NCI-H2081 treated with DMSO at 0.1 percent for 48 hours (cell line): ENCODE results near the gene DUS4L.
"Not testable (repeated sequence)": the region's sequence is repeated elsewhere in the genome, so short reads cannot be mapped to it uniquely, and the experiment has no call there.

Source experiments
- DNase-seq: peaks from one replicate; lab custom pipeline; 2025; lab: John Stamatoyannopoulos, UW

Gene DUS4L, protein sequence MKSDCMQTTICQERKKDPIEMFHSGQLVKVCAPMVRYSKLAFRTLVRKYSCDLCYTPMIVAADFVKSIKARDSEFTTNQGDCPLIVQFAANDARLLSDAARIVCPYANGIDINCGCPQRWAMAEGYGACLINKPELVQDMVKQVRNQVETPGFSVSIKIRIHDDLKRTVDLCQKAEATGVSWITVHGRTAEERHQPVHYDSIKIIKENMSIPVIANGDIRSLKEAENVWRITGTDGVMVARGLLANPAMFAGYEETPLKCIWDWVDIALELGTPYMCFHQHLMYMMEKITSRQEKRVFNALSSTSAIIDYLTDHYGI

DNA sequence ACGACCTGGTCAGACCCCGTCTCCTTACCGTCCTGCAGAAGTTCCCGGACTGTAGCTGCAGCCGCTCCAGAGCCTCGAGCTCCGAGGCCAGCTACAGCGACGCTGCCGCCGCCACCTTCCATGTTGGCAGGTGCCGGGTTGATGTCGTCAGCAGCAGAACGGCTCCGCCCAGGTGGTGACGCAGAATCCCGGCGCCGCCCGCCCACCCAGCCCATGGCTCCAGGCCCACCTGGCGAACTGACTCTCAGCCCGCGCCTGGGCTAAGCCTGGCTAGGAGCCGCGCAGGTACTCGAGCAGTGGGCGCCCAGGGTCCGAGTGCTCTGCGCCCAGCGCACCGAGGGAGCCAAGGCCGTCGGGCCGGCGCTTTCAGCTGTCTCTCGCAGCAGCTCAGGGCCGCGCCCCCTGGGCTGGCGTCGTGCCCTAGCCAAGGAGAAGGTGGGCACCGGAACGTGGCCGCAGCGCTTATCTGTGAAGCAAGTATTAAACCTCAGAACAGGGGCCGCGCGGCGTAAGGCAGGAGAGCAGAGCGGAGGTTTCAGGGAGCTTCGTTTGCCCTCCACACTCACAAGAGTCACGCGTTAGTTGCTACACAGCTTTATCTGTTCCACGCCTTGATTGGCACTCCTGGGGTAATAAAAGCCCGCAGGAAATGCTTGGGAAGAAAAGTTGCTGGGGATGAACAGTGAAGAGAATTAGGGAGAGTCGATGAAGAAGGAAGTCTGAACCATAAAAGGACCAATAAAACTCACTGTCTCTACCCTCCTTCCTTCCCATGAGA is at the start of gene DUS4L, which contains the start of gene COG5:
TSS of gene DUS4L (plus strand) at position 197 of the 778 bp plus-strand sequence. CDS start 3,100 bp downstream, outside the sequence.
TSS of gene COG5 (minus strand) at position 146 of the 778 bp plus-strand sequence. CDS start at position 122, 24 bp downstream.
- peak; percentile 36 for DNase-seq

DNA sequence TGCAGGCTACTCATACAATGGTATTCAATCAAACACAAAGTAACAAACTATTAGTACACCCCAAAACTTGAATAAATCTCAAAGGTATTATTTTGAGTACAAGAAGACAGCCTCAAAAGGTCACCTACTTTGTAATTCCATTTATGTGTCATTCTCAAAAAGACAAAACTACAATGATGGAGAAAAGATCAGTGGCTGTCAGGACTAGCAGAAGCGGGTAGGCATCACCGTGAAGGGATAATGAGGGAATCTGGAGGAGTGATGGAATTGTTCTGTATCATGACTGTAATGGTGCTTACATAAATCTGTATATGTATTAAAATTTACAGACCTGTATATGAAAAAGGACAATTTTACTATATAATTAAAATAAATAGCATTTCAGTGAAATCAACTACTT is 37.1 kb upstream of the DUS4L start:
- DNase-seq: no peak

DNA sequence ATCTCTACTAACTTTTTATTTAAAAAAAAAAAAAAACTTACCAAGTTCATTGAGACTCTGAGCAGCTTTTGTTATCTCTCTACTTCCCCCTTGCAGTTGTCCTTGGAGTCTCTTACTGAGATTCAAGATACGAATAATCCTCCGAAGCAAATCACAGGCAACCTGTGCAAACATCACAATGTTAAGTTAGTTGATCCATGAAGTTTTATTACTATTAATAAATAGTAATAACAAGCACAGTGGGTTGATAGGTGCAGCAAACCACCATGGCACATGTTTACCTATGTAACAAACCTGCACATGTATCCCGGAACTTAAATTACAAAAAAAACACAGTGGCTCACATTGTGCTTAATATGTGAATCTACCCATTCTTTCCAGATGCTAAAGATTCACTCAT is 36.6 kb upstream of the DUS4L start:
- no peak for DNase-seq

DNA sequence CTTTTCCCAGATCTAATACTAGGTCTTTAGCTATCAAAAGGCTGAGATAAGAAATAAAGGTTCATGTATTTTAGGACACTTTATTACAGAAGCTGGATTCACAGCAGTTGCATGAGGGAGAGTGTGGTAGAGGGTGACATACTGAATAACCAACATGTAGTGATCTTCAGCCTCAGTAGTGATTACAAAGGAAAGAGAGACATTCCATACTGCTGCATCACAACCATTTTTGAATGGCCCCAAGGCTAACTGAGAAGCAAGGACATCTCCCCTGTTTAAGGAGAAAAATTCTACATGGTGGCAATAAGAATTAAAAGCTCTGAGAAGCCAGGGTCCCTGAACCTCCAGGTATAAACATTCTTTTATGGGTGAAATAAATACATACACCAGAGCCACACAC is 35.3 kb upstream of the DUS4L start:
- DNase-seq: no peak

DNA sequence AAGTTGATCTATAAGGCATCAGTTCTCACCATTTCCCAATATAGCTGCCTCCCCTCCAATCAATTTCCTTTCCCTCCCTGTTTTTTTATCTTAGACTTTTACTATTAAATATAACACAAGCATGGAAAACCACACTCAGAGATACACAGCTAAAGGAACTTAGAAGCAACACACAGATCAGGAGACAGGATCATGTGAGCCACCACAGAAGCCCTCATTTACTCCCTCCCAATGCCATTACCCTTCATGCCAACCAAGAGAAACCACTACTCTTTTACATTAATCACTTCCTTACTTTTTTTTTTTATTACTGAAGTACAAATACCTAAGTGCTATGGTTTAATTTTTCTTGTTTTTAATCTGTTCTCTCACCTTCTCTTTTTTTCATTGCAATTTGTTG is 33.0 kb upstream of the DUS4L start:
- DNase-seq: no peak

DNA sequence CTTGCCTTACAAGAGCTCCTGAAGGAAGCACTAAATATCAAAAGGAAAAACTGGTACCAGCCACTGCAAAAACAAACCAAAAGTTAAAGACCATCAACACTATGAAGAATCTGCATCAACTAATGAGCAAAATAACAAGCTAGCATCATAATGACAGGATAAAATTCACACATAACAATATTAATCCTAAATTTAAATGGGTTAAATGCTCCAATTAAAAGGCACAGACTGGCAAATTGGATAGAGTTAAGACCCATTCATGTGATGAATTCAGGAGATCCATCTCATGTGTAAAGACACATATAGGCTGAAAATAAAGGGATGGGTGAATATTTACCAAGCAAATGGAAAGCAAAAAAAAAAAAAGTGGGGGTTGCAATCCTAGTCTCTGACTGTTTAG is 29.6 kb upstream of the DUS4L start:
- DNase-seq: no peak

DNA sequence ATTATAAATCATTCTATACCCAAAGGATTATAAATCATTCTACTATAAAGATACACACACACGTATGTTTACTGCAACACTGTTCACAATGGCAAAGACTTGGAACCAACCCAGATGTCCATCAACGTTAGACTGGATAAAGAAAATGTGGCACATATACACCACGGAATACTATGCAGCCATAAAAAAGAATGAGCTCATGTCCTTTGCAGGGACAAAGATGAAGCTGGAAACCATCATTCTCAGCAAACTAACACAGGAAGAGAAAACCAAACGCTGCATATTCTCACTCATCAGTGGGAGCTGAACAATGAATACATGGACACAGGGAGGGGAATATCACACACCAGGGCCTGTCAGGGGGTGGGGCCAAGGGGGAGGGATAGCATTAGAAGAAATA is 26.5 kb upstream of the DUS4L start:
- not testable (repeated sequence) for DNase-seq

DNA sequence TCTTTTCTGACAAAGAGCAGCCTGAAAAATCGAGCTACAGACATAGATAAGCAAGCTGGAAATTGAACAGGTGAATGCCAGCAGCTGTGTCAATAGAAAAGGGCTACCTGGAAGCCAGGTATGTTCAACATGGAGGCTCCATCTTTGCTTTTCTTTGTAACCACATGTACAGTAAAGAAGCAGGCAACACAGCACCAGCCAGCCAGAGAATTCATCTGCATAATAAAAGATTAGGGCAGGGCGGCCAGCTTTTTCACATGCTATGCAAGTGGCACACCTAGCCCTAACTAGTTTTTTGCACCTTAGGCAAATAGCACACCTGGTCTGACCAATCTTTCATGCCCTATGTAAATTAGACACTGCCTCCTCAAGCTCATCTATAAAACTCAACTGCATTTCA is 25.8 kb upstream of the DUS4L start:
- peak; percentile 88 for DNase-seq

DNA sequence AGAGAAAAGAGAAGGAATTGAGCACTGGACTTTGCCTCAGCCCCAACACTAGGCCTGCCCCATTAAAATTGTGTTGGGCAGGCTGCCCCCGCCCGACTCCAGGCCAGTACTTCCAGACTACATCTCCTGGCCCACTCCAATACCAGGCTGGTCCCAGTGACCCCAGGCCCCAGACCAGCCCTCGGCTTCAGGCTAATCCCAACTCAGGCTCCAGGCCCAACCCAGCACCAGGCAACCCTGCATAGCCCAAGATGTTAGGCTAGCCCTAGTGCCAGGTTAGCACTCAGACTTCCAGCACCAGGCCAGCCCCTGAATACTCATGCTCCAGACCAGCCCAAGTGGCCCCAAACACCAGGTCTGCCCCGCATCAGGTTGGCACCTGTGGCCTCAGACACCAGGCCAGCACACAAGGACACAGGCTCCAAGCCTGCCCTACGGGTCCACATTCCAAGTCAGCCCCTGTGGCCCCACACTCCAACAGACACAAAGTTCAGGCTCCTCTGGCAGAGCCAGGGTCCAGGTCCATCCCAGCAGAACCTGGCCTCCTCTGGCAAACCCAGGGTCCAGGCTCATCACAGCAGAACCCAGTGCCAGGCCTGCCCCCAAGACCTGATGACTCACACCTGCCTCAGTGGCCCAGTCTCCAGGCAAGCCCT is 20.3 kb upstream of the DUS4L start:
- DNase-seq: no peak

DNA sequence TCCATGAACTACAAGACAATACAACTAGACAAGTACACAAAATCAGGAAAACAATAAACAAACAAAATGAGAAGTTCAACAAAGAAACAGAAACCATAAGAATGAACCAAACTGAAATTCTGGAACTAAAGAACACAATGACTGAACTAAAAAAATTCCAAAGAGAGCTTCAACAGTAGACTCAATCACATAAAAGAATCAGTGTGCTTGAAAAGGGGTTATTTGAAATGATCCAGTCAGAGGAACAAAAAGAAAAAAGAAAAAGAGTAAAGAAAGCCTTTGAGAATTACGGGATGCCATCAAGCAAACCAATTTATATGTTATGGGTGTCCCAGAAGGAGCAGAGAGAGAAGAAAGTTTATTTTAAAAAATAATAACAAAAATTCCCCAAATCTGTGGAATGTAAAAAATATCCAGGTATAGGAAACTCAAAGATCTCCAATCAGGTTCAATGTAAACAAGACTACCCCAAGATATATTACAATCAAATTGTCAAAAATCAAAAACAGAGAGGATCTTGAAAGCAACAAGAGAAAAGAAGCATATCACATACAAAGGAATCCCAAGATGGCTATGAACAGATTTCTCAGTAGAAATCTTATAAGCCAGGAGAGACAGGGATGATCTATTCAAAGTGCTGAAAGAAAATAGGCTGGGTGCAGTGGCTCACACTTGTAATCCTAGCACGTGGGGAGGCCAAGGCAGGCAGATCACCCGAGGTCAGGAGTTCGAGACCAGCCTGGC is 18.8 kb upstream of the DUS4L start:
- no peak for DNase-seq

DNA sequence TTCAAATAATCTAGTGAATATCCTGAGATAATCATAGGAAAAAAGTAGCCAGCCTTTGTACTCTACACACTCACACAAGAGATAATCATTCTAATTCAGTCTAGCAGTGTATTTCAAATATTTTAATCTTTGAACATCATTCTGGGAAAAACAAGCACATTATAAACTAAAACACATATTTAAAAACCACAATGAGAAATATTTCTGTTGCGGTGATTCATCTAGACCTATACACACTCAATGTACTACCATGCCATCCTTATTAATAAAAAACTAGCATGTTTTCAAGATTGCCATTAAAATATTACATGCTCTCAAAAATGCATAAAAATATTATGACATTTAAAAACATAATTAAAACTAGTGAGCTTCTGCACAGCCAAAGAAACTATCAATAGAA is 11.8 kb upstream of the DUS4L start:
- no peak for DNase-seq

DNA sequence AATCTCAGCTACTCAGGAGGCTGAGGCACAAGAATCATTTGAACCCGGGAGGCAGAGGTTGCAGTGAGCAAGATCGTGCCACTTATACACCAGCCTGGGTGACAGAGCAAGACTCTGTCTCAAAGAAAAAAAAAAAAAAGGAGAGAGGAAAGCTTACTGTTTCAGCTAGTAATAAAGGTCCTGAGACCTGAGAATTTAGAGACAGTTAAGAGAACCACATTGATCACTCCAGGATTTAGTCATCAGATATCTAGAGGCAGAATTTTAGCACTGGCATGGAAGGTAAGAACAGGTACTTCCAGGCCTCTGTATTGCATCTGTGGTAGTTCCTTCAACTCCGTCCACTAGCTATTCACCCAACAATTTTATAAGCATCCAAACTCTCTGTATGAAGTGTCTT is 7.9 kb upstream of the DUS4L start:
- no peak for DNase-seq

DNA sequence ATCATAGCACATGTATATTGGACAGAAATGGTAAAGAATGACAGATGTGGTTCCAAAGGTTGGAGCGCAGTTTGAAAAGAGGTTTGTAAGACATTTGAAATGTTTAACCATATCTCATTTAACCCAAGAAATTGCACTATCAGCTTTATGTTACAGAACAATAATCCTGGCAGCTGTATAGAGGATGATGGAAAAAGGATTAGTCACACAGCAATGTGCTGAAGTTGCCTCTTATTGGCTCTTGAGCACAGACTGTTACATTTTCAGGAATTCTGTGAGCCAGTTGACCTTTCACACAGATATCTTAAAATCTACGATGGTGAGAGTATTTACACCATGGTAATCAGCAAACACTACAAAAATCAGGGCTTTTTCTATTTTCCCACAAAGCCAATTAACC is 3.9 kb upstream of the DUS4L start:
- DNase-seq: no peak

DNA sequence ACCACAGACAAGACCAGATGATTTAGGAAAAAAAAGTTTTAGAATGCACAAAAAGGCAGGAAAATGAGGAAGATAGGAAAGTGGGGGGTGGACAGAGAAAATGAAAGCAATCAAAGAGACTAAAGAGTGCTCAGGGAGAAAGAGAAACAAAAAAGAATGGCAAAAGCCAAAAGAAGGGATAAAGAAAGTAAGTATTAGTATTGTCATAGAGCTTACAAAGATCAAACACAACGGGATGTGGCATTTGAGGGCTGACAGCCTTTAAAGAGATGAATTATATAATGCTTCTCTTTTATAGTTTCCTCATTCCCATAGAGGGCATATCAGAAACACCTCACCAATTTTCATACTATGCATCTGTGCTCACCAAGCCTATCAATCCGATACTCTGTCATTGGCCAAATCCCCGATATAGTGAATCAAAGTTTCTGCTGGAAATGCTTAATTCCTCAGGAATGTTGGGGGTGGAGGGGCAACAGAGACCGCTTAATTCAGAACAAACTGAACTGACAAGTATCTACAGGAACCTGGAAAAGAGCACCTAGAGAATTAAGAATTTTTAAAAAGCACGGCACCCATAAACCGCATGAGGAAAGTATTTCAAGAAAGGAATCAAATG is 2.8 kb upstream of the DUS4L start:
- no peak for DNase-seq

DNA sequence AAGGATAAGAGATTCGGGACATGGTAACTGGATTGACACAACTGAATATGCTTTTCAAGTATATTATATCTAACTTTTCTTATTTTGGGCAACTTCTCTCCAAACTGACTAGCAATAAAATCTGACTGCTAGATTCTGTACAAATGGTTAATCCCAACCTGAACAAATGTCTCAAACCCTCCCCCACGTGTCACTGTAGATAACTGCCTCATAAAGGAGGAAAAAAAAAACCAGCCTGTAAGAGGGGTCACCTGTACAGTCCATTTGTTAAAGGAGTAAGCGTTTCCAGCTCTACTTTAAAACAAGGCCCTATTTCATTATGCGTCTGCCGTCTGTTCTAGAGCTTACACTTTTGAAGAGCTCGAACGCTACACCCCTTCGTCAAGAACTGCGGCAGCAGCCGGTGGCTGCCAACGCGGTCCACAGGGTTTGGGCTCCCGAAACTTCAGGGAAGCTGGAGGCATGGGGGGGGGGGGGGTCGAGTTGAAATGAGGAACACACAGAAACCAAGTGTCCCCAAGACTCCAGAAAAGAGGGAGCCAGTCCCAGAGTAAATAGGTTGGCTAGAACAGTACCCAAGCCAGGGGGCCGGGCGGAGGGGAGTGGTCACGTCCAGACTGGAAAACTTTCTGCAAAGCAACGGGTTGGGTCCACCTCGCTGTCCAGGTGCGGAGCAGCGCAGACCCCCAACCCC is 543 bp upstream of the DUS4L start:
- DNase-seq: no peak

DNA sequence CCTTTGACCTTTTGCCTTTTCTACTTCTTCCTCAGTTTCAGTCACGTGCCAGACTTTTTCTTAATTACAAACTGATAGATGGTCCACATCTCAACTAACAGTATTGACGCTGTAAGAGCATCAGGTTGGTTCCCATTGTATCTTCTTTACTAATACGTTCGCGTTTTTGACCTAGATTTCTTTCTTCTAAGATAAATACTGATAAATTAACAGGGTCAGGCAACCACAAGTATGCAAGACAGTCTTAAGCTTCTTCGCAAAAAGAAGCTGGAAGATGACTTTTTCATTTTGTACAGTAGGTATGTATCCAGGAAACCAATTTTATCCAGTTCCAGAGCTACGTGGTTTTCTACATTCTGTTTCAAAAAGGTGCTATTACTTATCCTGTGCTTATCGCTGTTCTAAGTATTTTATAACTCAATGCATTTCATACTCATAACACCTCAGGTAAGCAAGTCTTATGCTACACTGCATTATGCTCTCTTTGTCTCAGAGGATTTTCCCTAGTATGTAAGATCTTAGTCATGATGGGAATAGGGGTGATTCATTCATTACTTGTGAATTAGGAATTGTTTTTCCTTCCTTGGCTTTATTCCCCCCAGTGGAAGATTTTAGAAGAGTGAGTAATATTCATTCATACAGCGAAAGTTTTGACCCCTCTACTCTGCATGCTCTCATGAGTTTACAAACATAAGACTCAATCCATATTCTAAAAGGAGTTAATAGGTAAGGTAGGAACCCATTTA is 955 bp downstream of the DUS4L start:
- no peak for DNase-seq

DNA sequence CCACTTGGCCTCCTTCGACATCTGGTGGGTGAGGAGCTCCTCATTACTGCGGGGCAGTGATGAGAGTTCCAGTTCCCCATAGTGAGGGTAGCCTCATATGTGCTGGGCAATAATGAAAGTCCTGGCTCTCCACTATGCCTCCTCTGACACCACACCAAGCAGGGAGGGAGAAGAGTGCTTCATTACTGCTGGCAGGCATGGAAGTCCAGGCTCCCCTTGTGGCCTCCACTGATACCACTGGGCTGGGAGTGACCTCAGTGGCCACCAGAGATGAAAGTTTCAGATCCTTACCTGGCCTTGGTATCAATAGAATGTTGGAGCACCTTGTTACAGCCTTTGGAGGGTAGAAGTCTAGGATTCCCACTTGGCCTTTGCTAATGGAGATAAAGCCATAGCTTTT is 6.5 kb downstream of the DUS4L start:
- DNase-seq: no peak

DNA sequence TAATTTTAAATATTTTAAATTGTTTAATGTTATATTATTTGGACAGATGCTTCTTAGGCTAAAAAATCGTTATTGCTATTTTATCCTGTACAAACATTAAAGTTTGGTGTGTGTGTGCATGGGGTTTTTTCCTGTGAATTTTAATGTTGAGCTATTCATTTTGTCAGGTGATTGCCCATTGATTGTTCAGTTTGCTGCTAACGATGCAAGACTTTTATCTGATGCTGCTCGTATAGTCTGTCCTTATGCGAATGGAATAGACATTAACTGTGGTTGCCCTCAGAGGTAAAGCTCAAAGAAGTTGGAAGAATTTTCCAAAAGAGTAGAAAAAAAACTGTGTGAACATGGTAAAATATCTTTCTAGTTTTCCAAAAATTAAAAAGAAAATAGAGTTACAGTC is 9.8 kb downstream of the DUS4L start:
- no peak for DNase-seq

DNA sequence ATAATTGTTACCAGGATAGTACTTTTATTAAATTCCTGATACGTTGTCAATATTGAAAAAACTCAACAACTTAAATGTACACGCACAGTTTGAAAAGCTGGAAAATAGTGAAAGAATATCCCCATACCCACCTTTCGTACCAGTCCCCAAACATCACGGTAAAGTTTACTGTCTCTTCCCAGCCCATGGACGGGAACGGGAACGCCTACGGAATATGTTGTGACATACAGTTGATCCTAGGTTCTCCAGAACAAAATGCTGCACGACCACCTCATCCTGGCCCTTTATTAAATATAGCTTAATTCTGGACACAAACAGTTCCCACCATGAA is 15.7 kb downstream of the DUS4L start:
- no peak for DNase-seq

DNA sequence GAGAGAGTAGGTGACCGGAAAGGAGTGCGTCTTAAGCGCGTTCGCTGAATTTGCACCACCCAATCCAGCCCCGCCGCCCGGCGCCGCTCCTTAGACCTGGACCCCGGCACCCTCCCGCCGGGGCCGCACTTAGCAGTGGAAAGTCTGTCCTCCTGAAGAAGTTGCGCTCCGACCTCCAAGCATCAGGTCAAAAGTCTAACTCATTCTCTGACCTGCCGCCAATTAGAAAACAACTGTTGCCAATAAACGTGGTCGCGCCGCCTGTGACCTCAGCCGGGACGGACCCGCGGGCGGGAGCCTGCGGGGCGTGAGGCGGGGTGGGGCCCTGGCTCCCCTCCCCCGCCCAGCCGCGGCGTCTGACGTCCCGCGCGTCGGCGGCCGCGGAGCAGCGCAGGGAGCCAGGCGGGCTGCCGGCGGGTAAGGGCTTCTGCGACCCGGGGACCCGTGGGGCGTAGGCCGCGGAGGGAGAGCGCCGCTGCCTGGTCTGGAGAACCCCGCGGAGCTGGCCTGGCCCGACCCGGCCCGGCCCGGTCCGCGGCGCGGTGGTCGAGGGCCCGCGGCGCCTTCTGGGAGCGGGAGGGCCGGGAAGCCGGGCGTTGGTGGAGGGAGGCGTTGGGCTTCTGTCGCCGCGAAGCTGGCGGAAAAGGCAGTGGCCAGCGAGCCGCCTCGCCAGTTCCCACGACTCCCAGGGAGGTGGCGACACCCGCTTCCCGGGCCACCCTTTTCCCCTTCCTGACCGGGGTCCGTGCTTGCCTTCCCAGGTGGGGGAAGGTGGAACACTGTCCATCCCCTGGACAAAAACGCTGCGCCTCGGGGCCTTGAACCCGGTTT is 16.3 kb downstream of the DUS4L start, which contains the start of gene BCAP29:
TSS of gene BCAP29 (plus strand) at position 362 of the 831 bp plus-strand sequence. CDS start 527 bp downstream, outside the sequence.
- DNase-seq: no peak
